Peyer's patch (tissue), 4 donors: ENCODE measurements around the gene SLC30A5. TPM values are rescaled to one million over a fixed set of nuclear protein-coding genes. Genes with fewer than 3 reads are reported as not detected.
"Not testable (repeated sequence)": the region's sequence is repeated elsewhere in the genome, so short reads cannot be mapped to it uniquely, and the experiment has no call there.

Experiments
- DNase-seq, 3 donors: peaks; one replicate each; pipeline ENCODE4 v3.0.0-alpha.2; 2017 to 2019
- H3K27ac ChIP-seq, 4 donors: fragments of 200-600 bp; sonication (generic); one replicate each; pipeline ENCODE4 v1.5.1; 2016 to 2019
- H3K27me3 ChIP-seq, 2 donors: fragments of 200-600 bp; sonication (generic); one replicate each; pipeline ENCODE4 v1.5.1; 2019
- H3K36me3 ChIP-seq, 3 donors: fragments of 200-600 bp; sonication (generic); one replicate each; pipeline ENCODE4 v1.5.1; 2016 to 2019
- H3K4me1 ChIP-seq, 4 donors: fragments of 200-600 bp; sonication (generic); one replicate each; pipeline ENCODE4 v1.5.1; 2016 to 2019
- H3K4me3 ChIP-seq, 4 donors: fragments of 200-600 bp; sonication (generic); 1 replicate in 3 of 4; 2 replicates in 1 of 4; pipeline ENCODE4 v1.5.1; 2016 to 2019; ENCODE audit warnings: mild to moderate bottlenecking in 1 of 4
- H3K9me3 ChIP-seq, 4 donors: fragments of 200-600 bp; sonication (generic); one replicate each; pipeline ENCODE4 v1.5.1; 2016 to 2019; ENCODE audit warnings: mild to moderate bottlenecking in 1 of 4
- CTCF ChIP-seq, 6 experiments: fragments of 450-650 bp in 4 of 6; fragments of 200-600 bp in 2 of 6; sonication (generic) in 1 of 6; IDR thresholded peaks; one replicate each; pipeline ENCODE4 v1.5.1; 2017 to 2019; ENCODE audit warnings: antibody characterized with exemption in 6 of 6, mild to moderate bottlenecking in 3 of 6, moderate library complexity in 1 of 6
- POLR2A ChIP-seq, 2 donors: fragments of 450-650 bp; IDR thresholded peaks; one replicate each; pipeline ENCODE4 v1.5.1; 2017; ENCODE audit warnings: antibody characterized with exemption in 2 of 2, mild to moderate bottlenecking in 2 of 2, moderate library complexity in 2 of 2
- total RNA-seq, 4 donors: library from RNA; depleted of rRNA; stranded (reverse); fragments of >200 nt; gene quantifications; one replicate each; pipeline ENCODE4 v1.1.0, GENCODE V29; 2016

Gene SLC30A5
- total RNA-seq, 4 donors from 2014 or later: 14.0 to 50.4 (median 33.8) TPM

DNA sequence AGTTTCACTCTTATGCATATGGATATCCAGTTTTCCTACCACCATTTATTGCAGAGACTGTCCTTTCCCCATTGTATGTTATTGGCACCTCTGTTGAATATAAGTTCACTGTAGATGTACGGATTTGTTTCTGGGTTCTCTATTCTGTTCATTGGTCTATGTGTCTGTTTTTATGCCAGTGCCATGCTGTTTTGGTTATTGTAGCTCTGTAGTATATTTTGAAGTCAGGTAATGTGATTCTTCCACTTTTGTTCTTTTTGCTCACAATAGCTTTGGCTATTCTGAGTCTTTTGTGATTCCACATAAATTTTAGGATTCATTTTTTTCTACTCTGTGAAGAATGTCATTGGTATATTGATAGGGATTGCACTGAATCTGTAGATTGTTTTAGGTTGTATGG lies 47.0 kb downstream of the SLC30A5 start:
- no peak overlapping the region for H3K27ac ChIP-seq
- no peak for TF ChIP-seq POLR2A (IDR thresholded peaks at IDR 0.05)
- TF ChIP-seq CTCF (IDR thresholded peaks at IDR 0.05): no peak
- H3K4me3 ChIP-seq: no peak overlapping the region
- no peaks in the 10 kb centered on the region for H3K9me3 ChIP-seq
- H3K36me3 ChIP-seq: no peaks in the 10 kb centered on the region
- no peaks in the 10 kb centered on the region for H3K4me1 ChIP-seq
- no peaks in the 10 kb centered on the region for H3K27me3 ChIP-seq
- no peak for DNase-seq

- not testable (repeated sequence) for H3K36me3 ChIP-seq, H3K4me3 ChIP-seq
These were observed 54.8 kb downstream of the SLC30A5 start for GRCh38 chr5:69148576-69148975.

GRCh38 chr5:69148981-69149675 lies 55.3 kb downstream of the SLC30A5 start:
- Histone ChIP-seq H3K4me3 (no peak overlapping the region), H3K4me1 (no peaks in the 10 kb centered on the region)

More at GRCh38 chr5:69148576-69148975, 54.8 kb downstream of the SLC30A5 start:
- DNase-seq, H3K27me3 ChIP-seq, H3K9me3 ChIP-seq, H3K27ac ChIP-seq, H3K4me1 ChIP-seq: not testable (repeated sequence)

GRCh38 chr5:69149676-69150010 lies 55.8 kb downstream of the SLC30A5 start:
- no peaks in the 10 kb centered on the region for H3K9me3 ChIP-seq
- no peak for DNase-seq
- no peak for TF ChIP-seq POLR2A (IDR thresholded peaks at IDR 0.05)
- TF ChIP-seq CTCF (IDR thresholded peaks at IDR 0.05): no peak
- H3K4me1 ChIP-seq: no peaks in the 10 kb centered on the region
- H3K27me3 ChIP-seq: no peaks in the 10 kb centered on the region
- H3K4me3 ChIP-seq: no peak overlapping the region
- H3K36me3 ChIP-seq: no peaks in the 10 kb centered on the region
- no peak overlapping the region for H3K27ac ChIP-seq

More at GRCh38 chr5:69148981-69149675, 55.3 kb downstream of the SLC30A5 start:
- Histone ChIP-seq H3K27me3 (no peaks in the 10 kb centered on the region), H3K36me3 (no peaks in the 10 kb centered on the region), H3K9me3 (no peaks in the 10 kb centered on the region), H3K27ac (no peak overlapping the region)
- TF ChIP-seq CTCF (IDR thresholded peaks at IDR 0.05) (no peak), POLR2A (IDR thresholded peaks at IDR 0.05) (no peak)
- no peak for DNase-seq

DNA sequence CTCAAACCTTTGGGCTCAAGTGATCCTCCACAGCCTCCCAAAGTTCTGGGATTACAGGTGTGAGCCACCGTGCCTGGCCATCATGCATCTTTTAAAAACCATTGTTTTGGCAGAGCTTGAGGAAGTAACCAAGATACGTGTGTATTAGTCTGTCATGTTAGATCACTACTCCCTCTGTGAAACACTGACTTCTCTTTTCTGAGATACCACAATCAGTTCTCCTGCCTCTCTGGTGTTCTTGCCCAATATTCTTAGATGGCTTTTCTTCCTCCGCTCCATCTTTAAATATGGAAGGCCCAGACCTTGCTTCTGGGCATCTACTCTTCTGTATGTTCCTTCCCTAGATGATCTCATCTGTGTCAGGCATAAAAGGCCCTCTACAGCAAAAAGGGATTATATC lies 58.9 kb downstream of the SLC30A5 start:
- Histone ChIP-seq H3K27me3 (no peaks in the 10 kb centered on the region), H3K4me3 (no peak overlapping the region), H3K36me3 (no peaks in the 10 kb centered on the region), H3K9me3 (no peaks in the 10 kb centered on the region), H3K27ac (no peak overlapping the region), H3K4me1 (no peaks in the 10 kb centered on the region)
- TF ChIP-seq CTCF (IDR thresholded peaks at IDR 0.05): no peak
- no peak for TF ChIP-seq POLR2A (IDR thresholded peaks at IDR 0.05)
- DNase-seq: no peak

DNA sequence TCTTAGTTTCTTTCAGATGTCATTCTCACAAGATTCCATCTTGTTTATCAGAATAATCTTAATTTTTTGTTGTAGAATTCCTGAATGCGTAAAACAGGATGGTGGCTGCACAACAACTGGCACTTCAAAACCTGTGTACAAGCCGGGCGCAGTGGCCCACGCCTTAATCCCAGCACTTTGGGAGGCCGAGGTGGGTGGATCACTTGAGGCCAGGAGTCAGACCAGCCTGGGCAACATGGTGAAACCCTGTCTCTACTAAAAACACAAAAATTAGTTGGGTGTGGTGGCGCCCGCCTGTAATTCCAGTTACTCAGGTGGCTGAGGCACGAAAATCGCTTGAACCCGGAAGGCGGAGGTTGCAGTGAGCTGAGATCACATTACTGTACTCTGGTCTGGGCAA lies 62.6 kb downstream of the SLC30A5 start:
- no peak overlapping the region for H3K27ac ChIP-seq
- TF ChIP-seq CTCF (IDR thresholded peaks at IDR 0.05): no peak
- no peak for TF ChIP-seq POLR2A (IDR thresholded peaks at IDR 0.05)
- no peaks in the 10 kb centered on the region for H3K4me1 ChIP-seq
- H3K9me3 ChIP-seq: no peaks in the 10 kb centered on the region
- H3K4me3 ChIP-seq: no peak overlapping the region
- H3K27me3 ChIP-seq: no peaks in the 10 kb centered on the region
- no peaks in the 10 kb centered on the region for H3K36me3 ChIP-seq
- no peak for DNase-seq
